ENCODE measurements around the gene SMAD6. TPM values are rescaled to one million over a fixed set of nuclear protein-coding genes. Genes with fewer than 3 reads are reported as not detected.
A peak's percentile ranks its signal among the peaks of the same experiment; 100 is the strongest.

SMAD6 gene
- total RNA-seq, 4 donors from 2014 or later = 2.9 to 7.0 (median 6.9) TPM

- DNase-seq (ENCODE audit: low spot score in 2 of 2) = no peak
- H3K4me1 ChIP-seq = peaks cover 22% of the 10 kb centered on the region
- H3K9me3 ChIP-seq = no peaks in the 10 kb centered on the region
- peak overlapping the region; percentile 8 for H3K27ac ChIP-seq
- no peak for TF ChIP-seq CTCF (IDR thresholded peaks at IDR 0.05)
- TF ChIP-seq POLR2A (IDR thresholded peaks at IDR 0.05) = no peak
- H3K4me3 ChIP-seq = peak overlapping the region; percentile 39
- WGBS = 33% methylated on average over 3 of the region's 45 CpGs
- H3K27me3 ChIP-seq = peaks cover 4% of the 10 kb centered on the region
- no peaks in the 10 kb centered on the region for H3K36me3 ChIP-seq
Measured at GRCh38 chr15:66654739-66655375, 47.2 kb upstream of the SMAD6 start.

- H3K9me3 ChIP-seq = no peaks in the 10 kb centered on the region
- H3K4me3 ChIP-seq = no peak overlapping the region
- 53% methylated on average over 12 of the region's 14 CpGs for WGBS
- peaks cover 18% of the 10 kb centered on the region for H3K4me1 ChIP-seq
- peaks cover 4% of the 10 kb centered on the region for H3K27me3 ChIP-seq
- no peaks in the 10 kb centered on the region for H3K36me3 ChIP-seq
- H3K27ac ChIP-seq = no peak overlapping the region
- TF ChIP-seq EP300 (IDR thresholded peaks at IDR 0.05) (no peak), POLR2AphosphoS5 (IDR thresholded peaks at IDR 0.05) (no peak), POLR2A (IDR thresholded peaks at IDR 0.05) (no peak), CTCF (IDR thresholded peaks at IDR 0.05) (no peak)
- DNase-seq (ENCODE audit: low spot score in 2 of 2) = no peak
Measured at GRCh38 chr15:66655511-66655910, 46.5 kb upstream of the SMAD6 start.

GRCh38 chr15:66655997-66656396 lies 46.0 kb upstream of the SMAD6 start:
- no peaks in the 10 kb centered on the region for H3K36me3 ChIP-seq
- no peak for DNase-seq (ENCODE audit: low spot score in 2 of 2)
- TF ChIP-seq CTCF (IDR thresholded peaks at IDR 0.05) (no peak), POLR2AphosphoS5 (IDR thresholded peaks at IDR 0.05) (no peak), POLR2A (IDR thresholded peaks at IDR 0.05) (no peak), EP300 (IDR thresholded peaks at IDR 0.05) (no peak)
- H3K4me3 ChIP-seq = no peak overlapping the region
- H3K27me3 ChIP-seq = peaks cover 4% of the 10 kb centered on the region
- H3K4me1 ChIP-seq = peaks cover 15% of the 10 kb centered on the region
- H3K27ac ChIP-seq = no peak overlapping the region
- 73% methylated on average over 2 of the region's 2 CpGs for WGBS
- H3K9me3 ChIP-seq = no peaks in the 10 kb centered on the region

GRCh38 chr15:66657185-66658020 lies 44.6 kb upstream of the SMAD6 start:
- H3K9me3 ChIP-seq = no peaks in the 10 kb centered on the region
- H3K27me3 ChIP-seq = peaks cover 4% of the 10 kb centered on the region
- H3K36me3 ChIP-seq = no peaks in the 10 kb centered on the region
- H3K27ac ChIP-seq = no peak overlapping the region
- DNase-seq (ENCODE audit: low spot score in 2 of 2) = no peak
- no peak for TF ChIP-seq EP300 (IDR thresholded peaks at IDR 0.05)
- no peak for TF ChIP-seq CTCF (IDR thresholded peaks at IDR 0.05)
- TF ChIP-seq POLR2A (IDR thresholded peaks at IDR 0.05) = no peak
- no peak for TF ChIP-seq POLR2AphosphoS5 (IDR thresholded peaks at IDR 0.05)
- H3K4me1 ChIP-seq = peaks cover 15% of the 10 kb centered on the region
- WGBS = 69% methylated on average over 9 of the region's 9 CpGs
- H3K4me3 ChIP-seq = no peak overlapping the region

GRCh38 chr15:66658044-66658443 lies 44.0 kb upstream of the SMAD6 start:
- Histone ChIP-seq H3K27me3 (peaks cover 4% of the 10 kb centered on the region), H3K27ac (no peak overlapping the region), H3K4me3 (no peak overlapping the region), H3K36me3 (no peaks in the 10 kb centered on the region), H3K9me3 (no peaks in the 10 kb centered on the region), H3K4me1 (peaks cover 15% of the 10 kb centered on the region)
- no peak for DNase-seq (ENCODE audit: low spot score in 2 of 2)
- TF ChIP-seq EP300 (IDR thresholded peaks at IDR 0.05) (no peak), POLR2AphosphoS5 (IDR thresholded peaks at IDR 0.05) (no peak), POLR2A (IDR thresholded peaks at IDR 0.05) (no peak), CTCF (IDR thresholded peaks at IDR 0.05) (no peak)
- 63% methylated on average over 5 of the region's 5 CpGs for WGBS
